22Rv1 (cell line): ENCODE data around the gene HMG20B.

Source experiments
- H3K27ac ChIP-seq: fragments of 450-650 bp; 2 replicates; pipeline ENCODE4 v1.5.1; 2017
- ZFX ChIP-seq: fragments of 450-650 bp; IDR thresholded peaks from 2 replicates; pipeline ENCODE4 v1.6.1; 2017; ENCODE audit warnings: antibody characterized with exemption, borderline replicate concordance
- TF ChIP-seq, protein P1 (sequence below): fragments of 450-650 bp; IDR thresholded peaks from 2 replicates; pipeline ENCODE4 v1.5.1; 2017; ENCODE audit warnings: mild to moderate bottlenecking

The HMG20B gene

DNA sequence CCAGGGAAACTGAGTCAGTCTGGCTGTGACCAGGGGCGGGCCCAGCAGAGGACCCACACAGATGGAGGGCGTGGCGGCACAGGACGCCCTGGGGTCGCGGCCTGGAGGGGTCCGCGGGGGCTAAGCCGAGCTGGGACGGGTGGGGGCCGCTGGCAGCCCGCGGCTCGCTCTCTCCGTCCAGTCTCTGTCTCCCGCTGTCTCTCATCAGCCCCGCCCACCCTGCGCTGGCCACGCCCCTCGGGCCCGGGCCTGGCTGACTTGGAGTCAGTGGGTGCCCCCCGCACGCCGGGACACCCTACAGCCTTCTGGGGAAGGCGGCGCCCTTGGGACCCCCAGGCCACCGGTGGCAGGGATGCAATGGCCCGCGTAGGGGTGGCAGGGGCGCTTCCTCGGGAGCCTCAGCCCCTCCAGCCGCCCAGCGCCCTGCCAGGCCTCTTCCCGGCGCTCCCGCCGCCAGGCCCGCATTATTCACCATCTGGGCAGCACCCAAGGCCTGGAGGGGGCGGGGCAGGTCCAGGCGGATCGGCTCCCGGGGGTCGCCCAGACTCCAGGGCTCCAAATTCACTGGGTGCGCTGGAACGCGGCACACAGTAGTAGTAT lies 34.0 kb downstream of the HMG20B start, which contains the start of gene TBXA2R:
TSS of gene TBXA2R (minus strand) at position 186 of the 600 bp plus-strand sequence. CDS start 6,241 bp downstream, outside the sequence.
- TF ChIP-seq, protein P1, sequence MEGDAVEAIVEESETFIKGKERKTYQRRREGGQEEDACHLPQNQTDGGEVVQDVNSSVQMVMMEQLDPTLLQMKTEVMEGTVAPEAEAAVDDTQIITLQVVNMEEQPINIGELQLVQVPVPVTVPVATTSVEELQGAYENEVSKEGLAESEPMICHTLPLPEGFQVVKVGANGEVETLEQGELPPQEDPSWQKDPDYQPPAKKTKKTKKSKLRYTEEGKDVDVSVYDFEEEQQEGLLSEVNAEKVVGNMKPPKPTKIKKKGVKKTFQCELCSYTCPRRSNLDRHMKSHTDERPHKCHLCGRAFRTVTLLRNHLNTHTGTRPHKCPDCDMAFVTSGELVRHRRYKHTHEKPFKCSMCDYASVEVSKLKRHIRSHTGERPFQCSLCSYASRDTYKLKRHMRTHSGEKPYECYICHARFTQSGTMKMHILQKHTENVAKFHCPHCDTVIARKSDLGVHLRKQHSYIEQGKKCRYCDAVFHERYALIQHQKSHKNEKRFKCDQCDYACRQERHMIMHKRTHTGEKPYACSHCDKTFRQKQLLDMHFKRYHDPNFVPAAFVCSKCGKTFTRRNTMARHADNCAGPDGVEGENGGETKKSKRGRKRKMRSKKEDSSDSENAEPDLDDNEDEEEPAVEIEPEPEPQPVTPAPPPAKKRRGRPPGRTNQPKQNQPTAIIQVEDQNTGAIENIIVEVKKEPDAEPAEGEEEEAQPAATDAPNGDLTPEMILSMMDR = no peak
- TF ChIP-seq ZFX = no peak
- peak within 1 kb of the TSS; percentile 69 for H3K27ac ChIP-seq

DNA sequence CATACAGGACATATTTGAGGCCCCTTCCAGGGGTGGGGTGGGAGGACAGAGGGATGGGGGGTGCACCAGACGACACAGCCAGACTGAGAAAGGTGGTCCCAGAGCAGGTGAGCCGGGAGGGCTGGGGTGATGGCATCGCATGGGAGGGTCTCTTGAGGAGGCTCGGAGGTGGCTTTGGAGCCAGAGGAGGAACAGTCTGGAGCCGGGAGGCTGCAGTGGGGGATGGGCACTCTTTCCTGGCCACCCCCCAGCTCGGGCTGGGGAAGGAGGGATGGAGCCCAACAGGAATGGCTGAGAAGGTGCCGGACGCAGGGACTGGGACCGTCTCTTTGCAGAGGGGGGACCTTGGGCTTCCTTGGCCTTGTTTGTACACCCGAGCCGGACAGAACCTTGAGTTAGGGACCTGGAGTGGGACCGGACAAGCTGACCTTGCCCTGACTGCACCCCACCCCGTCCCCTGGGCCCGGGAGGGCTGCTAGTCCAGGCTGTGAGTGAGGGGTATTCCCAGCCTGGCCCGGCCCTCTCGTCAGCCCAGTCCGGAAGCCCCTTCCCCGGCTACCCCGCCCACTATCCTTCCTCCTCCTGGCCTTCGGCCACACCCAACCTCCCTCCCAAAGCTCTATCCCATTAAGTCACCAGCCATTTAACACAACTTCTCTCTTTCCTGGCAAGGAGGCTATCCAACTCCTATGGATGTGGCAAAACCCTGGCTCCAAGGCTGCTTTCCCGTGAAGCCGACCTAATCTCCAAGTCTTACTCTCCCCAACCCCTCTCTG lies 34.7 kb downstream of the HMG20B start:
- H3K27ac ChIP-seq = peak overlapping the region; percentile 69
- no peak for TF ChIP-seq ZFX
- TF ChIP-seq, protein P1 = no peak

DNA sequence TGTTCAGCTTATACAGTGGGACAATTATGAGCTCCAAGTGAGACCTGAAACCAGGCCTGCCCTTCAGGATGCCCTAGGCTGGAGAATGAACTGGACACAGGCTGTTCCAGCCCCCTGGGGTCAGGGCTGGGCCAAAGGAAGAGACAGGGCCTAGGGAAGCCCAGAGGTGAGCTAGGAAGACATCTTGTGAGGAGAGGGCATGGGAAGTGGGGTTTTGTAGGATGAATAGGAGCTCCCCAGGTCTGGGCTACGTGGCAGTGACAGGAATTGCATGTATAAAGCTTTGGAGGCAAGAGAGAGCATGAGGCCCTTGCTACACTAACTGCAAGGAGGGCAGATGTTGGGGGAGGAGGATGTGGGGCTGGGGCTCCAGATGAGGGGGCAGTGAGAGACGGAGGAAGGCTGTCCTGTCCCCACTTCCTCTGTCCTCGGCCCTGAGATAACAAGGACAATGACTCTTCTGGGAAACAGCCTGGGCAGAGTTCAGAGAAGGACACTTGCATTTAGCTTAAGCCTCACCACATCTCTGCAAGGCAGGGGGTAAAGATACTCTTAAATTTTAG lies 35.4 kb downstream of the HMG20B start:
- no peak for TF ChIP-seq ZFX
- TF ChIP-seq, protein P1 = no peak
- peak overlapping the region; percentile 69 for H3K27ac ChIP-seq

DNA sequence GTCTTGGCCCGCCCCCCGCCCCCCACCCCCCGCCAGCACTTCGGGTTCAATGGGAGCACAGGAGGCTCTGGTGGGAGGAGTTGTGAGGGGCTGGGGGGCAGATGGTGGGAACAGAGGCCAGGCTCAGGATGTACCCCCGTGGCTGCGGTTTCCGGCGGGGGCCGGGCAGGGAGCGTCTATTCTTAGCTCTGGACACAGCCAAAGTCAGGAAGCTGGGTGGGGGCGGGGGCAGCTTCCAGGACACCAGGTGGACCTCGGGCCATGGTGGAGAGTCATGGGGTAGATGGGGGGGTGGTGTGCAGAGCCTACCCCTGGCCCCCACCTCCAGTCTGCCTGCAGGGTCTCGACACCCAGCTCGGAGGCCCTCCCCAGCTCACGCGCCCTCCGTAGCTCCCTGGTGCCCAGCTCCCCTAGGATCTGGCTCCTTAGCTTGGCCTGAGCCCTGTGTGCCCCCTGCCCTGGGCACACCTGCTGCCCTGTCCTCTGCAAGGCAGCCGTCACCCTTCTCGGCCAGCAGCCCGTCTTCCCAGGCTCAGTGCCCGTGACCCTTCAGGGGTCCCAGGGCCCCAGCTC lies 36.1 kb downstream of the HMG20B start:
- H3K27ac ChIP-seq = no peak overlapping the region
- TF ChIP-seq ZFX = no peak
- TF ChIP-seq, protein P1 = no peak

DNA sequence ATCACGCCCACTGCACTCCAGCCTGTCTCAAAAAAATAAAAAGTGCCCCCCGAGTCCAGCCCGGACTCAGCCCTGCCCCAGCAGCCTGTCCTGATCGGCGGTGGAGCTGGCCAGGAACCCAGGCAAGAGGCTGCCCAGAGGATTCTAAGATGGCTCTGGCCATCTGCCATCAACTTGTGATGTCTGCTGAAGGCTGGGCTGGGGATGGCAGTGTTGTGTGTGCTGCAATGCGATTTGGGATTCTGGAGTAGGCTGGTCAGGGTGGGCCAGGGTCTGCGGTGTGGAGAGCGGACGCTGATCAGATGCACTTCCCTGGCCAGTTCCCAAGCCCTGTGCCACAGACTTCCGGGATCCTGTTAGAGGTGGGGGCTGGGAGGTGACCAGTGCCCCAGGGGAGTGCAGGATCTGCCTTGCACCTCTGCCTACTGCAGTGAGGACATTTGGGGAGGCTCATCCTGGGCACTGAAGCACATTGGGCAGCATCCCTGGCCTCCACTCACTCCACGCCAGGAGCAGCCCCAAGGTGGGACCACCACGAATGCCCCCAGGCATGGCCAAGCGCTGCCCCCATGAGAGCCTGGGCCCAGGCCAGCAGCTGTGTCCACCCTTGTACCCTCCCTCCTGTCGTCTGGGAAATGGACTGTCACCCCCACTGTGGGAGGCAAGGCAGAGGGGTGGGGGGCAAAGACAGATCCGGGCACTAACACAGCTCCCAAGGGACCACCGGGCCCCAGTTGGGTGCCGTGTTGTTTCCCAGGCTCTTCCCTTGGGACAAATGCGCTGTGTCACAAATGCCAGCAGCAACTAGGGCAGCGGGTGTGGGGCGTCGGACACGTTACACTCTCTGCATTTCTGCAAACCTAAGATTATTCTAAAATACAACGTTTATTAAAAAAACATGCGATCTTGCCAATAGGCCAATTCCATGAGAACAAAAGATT lies 37.3 kb downstream of the HMG20B start:
- peak overlapping the region; percentile 31; the same call in 1 of the 2 replicates for H3K27ac ChIP-seq
- no peak for TF ChIP-seq ZFX
- TF ChIP-seq, protein P1 = no peak

DNA sequence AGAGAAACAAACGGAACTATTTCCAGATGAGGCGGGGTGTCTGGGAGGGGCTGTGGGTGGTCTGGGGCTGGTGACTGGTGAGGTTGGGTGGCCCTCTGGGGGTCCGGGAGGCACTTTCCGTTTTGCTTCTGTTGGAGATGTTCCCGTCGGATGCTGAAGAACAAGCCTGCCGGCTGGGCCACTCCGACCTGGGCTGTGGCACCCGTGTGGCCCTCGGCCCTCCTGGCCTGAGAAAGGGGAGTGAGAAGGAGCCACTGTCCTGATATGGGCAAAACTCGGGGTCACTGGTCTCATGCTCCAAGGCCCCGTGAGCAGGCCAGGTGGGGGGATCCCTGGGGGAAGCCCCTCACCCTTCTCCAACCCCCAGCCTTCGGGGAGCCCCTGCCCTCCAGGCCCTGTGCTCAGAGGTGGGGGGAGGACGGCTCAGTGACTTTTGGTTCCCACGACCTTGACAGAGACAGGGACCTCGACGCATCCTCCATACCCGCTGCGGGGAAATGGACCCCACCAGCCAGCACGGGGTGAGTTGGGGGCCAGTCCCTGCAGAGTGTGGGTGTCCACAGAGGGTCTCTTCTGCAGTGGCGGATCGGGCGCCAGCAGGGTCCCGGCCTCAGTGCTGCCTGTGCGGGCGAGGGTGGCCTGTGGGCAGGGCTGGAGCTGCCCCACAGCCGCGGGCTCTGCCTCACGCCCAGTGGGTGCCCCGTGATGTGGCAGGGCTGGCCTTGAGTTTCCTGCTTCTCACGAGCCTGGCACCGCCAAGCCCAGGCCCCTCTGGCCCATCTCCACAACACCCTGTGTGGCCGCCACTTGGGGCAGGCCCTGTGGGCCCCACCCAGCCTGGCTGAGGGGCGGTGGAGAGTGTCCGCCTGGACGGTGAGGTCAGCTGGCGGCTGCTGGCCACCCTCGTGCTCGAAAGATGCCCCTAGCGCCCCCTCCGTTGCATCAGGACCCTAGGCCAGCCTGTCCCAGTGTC lies 38.3 kb downstream of the HMG20B start:
- H3K27ac ChIP-seq = peak overlapping the region; percentile 31; the same call in 1 of the 2 replicates
- TF ChIP-seq ZFX = no peak
- TF ChIP-seq, protein P1 = no peak
